A549 (cell line): ENCODE measurements around the gene ULK1.

Source experiments
- BHLHE40 ChIP-seq: IDR thresholded peaks from 2 replicates; pipeline ENCODE4 v1.6.1; 2012; ENCODE audit warnings: low read depth, low read length, inconsistent platforms
- GATA3 ChIP-seq: IDR thresholded peaks from 2 replicates; pipeline ENCODE4 v1.6.1; 2012; ENCODE audit warnings: borderline replicate concordance
- HDAC2 ChIP-seq: fragments of 200-600 bp; sonication (generic); IDR thresholded peaks from 2 replicates; pipeline ENCODE4 v1.6.1; 2016
- JUN ChIP-seq, 2 experiments: fragments of >200 bp; sonication (Bioruptor Twin); formaldehyde crosslinking; IDR thresholded peaks; 2 replicates in 1 of 2; 3 replicates in 1 of 2; pipeline ENCODE4 v1.6.1; 2016 to 2017
- RAD21 ChIP-seq, 2 experiments: fragments of >200 bp in 1 of 2; sonication (Bioruptor Twin) in 1 of 2; formaldehyde crosslinking in 1 of 2; IDR thresholded peaks in 1 of 2; conservative IDR thresholded peaks in 1 of 2; 2 replicates in 1 of 2; 3 replicates in 1 of 2; pipeline ENCODE4 v1.6.1; 2012 to 2018; ENCODE audit warnings: inconsistent platforms in 1 of 2
- TP53 ChIP-seq: fragments of 250-450 bp; sonication (Bioruptor Pico); IDR thresholded peaks from 2 replicates; pipeline ENCODE4 v1.5.0; 2021; ENCODE audit warnings: mild to moderate bottlenecking, moderate library complexity
- ZNF302 ChIP-seq: fragments of 250-450 bp; sonication (Bioruptor Pico); IDR thresholded peaks from 2 replicates; pipeline ENCODE4 v1.9.0; 2021; ENCODE audit warnings: inconsistent platforms, mild to moderate bottlenecking, moderate library complexity
- TF ChIP-seq, protein P1 (sequence below): fragments of >200 bp; sonication (Bioruptor Twin); formaldehyde crosslinking; IDR thresholded peaks from 3 replicates; pipeline ENCODE4 v1.5.1; 2016
- TF ChIP-seq, protein P2 (sequence below): IDR thresholded peaks from 2 replicates; pipeline ENCODE4 v1.6.1; 2012

DNA sequence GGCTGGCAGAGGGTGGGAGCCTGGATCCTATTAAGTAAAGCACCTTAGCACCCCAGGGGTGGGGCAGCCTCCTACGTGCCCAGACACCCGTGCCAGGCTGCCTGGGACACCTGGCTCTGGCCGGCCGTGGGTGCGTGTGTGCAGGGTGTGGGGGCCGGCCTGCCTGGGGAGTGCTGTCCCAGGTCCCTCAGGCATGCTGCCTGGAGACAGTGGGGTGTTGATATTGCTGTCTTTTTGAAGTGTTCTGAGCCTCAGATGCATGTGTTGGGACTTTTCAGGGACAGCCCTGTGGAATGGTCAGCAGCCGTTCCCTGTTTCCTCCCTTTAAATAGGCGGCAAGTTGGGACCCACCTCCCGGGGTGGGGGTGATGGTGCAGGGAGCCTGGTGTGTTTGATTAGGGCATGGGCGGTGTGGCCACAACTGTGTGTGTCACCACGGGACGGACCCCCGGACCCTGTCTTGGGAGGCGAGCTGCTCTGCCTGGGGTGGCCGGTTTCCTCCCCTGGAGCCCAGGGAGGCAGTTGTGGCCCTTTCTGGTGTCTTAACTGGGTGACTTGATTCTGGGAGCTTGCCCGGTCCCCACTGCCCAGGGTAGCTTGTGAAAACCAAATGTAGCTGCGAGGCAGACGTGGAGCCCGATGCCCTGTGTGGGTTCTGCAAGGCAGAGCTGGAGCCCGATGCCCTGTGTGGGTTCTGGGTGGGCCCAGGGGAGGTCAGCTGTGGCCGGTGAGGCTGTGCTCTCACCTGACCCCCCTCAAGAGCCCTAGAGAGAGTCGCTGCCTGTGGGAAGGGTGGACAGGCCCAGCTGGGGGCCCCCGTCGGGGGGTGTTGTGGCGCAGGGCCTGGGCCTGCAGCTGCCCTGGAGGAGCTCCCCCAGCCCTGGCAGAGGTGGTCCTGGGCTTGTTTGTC is 8.2 kb downstream of the ULK1 start:
- TF ChIP-seq JUN (IDR thresholded peaks at IDR 0.05), result no peak
- TF ChIP-seq GATA3, result no peak
- no peak for TF ChIP-seq RAD21 (conservative IDR thresholded peaks at IDR 0.05 in 1 of 2, IDR thresholded peaks at IDR 0.05 in 1 of 2)
- no peak for TF ChIP-seq BHLHE40
- TF ChIP-seq, protein P1, sequence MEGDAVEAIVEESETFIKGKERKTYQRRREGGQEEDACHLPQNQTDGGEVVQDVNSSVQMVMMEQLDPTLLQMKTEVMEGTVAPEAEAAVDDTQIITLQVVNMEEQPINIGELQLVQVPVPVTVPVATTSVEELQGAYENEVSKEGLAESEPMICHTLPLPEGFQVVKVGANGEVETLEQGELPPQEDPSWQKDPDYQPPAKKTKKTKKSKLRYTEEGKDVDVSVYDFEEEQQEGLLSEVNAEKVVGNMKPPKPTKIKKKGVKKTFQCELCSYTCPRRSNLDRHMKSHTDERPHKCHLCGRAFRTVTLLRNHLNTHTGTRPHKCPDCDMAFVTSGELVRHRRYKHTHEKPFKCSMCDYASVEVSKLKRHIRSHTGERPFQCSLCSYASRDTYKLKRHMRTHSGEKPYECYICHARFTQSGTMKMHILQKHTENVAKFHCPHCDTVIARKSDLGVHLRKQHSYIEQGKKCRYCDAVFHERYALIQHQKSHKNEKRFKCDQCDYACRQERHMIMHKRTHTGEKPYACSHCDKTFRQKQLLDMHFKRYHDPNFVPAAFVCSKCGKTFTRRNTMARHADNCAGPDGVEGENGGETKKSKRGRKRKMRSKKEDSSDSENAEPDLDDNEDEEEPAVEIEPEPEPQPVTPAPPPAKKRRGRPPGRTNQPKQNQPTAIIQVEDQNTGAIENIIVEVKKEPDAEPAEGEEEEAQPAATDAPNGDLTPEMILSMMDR, result no peak
- TF ChIP-seq, protein P2, sequence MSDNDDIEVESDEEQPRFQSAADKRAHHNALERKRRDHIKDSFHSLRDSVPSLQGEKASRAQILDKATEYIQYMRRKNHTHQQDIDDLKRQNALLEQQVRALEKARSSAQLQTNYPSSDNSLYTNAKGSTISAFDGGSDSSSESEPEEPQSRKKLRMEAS, result no peak
- no peak for TF ChIP-seq ZNF302 (CRISPR knock-in tag)
- no peak for TF ChIP-seq HDAC2
- TF ChIP-seq TP53, result no peak
